Measurements from ENCODE around the gene PTPN9.
"Not testable (repeated sequence)": the region's sequence is repeated elsewhere in the genome, so short reads cannot be mapped to it uniquely, and the experiment has no call there.

Gene PTPN9

GRCh38 chr15:75578948-75579920, at the start of gene PTPN9:
Gene PTPN9 (minus strand): TSS chr15:75579315. CDS start chr15:75578776, 539 bp downstream.
- no peak for FAIRE-seq
- peak; percentile 60 for DNase-seq (ENCODE audit: low spot score)

GRCh38 chr15:75625542-75626347, 46.6 kb upstream of the PTPN9 start, which contains the start of gene SNUPN:
Gene SNUPN (minus strand): TSS chr15:75625725. CDS start chr15:75621051, 4,674 bp downstream.
- DNase-seq (ENCODE audit: low spot score) (peak; percentile 83), FAIRE-seq (peak; percentile 33)

GRCh38 chr15:75622505-75622904, 43.4 kb upstream of the PTPN9 start:
- no peak for FAIRE-seq
- DNase-seq (ENCODE audit: low spot score) = no peak

- DNase-seq (ENCODE audit: low spot score) (peak; percentile 69), FAIRE-seq (peak; percentile 60)
These were observed 41.8 kb upstream of the PTPN9 start for GRCh38 chr15:75620841-75621391.

DNA sequence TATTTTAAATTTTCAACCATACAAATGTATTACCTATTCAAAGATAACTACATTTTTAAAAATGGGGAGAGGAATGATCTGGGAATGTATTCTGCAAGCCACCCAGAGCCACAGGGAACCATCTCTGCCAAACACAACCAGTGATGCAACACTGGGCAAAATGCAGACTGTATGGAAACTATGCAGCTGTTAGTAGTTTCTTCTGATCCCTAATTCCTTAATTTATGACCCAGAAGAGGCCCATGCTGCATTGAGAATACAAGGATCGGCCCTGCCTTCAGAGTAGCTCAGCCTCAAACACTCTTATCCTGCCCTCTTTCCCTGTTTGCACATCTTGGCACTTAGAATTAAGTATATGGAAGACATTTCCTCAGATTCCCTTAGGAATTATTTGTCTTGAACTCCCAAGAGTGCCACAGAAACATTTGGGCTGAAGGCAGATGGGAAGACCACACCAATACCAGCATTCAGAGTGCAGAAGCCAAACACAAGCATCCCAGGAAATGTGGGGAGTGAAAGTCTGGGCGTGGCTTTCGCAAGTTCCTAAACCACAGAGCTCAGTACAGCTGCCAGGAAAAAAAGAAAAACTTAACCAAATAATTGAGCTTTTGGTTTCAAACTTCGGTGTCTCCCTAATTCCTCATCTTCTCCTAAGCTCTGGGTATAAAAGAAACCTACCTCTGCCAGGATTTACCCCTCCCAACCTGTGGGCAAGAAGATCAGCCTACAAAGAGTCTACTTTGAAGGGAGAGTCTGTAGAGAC, 41.1 kb upstream of the PTPN9 start:
- no peak for FAIRE-seq
- DNase-seq (ENCODE audit: low spot score) = no peak

DNA sequence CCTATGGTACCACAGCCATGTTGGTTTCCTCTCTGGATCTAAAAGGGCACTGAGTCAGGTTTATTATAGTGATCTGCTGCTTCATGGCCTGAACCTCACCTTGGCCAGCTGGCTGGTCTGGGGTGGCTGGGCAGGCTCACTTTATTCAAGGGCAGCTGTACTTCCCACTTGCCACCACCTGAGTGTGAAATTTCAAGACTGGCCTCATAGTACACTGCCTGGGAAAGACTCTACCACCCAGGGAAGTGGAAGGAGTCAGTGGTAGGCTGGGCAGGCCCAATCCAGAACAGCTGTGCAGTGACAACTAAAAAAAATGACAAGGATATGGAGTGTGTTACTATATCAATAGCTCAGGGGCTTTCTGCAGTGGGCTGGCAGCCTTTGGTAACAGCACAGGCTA, 37.7 kb upstream of the PTPN9 start:
- DNase-seq (ENCODE audit: low spot score) (no peak), FAIRE-seq (no peak)

GRCh38 chr15:75606711-75607699, 27.9 kb upstream of the PTPN9 start:
- DNase-seq (ENCODE audit: low spot score) = peak; percentile 33

DNA sequence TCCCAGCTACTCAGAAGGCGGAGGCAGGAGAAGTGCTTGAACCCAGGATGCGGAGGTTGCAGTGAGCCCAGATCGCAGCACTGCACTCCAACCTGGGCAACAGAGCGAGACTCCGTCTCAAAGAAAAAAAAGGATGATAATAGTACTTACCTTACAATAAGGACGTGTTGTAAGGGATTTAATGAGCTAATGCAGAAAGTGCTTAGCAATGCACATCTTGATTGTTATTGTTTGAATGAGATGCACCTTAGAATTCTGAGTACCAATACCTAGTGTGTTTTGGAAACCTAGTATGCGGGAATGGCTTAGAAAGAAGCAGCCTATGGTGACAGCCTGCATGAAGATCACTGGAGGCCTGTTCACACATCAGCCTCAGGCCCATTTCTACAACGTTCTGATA, 26.9 kb upstream of the PTPN9 start:
- DNase-seq (ENCODE audit: low spot score) (no peak), FAIRE-seq (no peak)

More at GRCh38 chr15:75606711-75607699, 27.9 kb upstream of the PTPN9 start:
- no peak for FAIRE-seq

- FAIRE-seq = no peak
- no peak for DNase-seq (ENCODE audit: low spot score)
These were observed 20.3 kb upstream of the PTPN9 start for GRCh38 chr15:75599401-75599800.

GRCh38 chr15:75598361-75598760, 19.2 kb upstream of the PTPN9 start:
- FAIRE-seq (no peak), DNase-seq (ENCODE audit: low spot score) (no peak)

DNA sequence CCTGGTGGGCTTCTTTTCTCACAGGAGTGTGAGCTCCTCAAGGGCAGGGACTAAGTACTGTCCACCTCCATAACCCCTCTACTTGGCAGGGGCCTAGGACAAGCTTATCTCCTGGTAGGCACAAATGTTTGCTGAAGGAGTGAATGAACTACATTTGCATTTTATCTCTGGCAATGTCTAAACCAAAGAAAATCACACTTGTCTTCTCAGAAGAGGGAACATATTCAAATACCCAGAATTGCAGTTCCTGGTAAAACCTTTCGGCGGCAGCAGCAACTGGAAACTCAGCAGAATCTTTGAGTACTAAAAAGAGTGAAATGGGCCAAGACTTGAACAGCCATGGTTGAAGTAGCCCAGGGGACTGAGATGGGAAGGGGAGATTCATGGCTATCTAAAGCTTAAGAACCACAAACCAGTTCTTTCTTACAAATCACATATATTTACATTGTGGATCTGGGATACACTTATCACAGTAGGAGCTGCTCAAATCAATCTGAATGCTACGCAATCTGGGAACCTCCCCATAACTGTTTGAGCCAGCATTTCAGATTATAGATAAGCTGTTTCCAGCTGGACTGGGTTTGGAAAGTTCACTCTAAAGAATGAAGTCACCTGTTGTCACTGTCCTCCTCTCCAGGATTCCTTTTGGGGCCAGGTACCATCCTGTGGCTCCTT, 18.7 kb upstream of the PTPN9 start:
- DNase-seq (ENCODE audit: low spot score) (no peak), FAIRE-seq (no peak)

- FAIRE-seq (no peak), DNase-seq (ENCODE audit: low spot score) (no peak)
These were observed 17.7 kb upstream of the PTPN9 start for GRCh38 chr15:75596703-75597345.

DNA sequence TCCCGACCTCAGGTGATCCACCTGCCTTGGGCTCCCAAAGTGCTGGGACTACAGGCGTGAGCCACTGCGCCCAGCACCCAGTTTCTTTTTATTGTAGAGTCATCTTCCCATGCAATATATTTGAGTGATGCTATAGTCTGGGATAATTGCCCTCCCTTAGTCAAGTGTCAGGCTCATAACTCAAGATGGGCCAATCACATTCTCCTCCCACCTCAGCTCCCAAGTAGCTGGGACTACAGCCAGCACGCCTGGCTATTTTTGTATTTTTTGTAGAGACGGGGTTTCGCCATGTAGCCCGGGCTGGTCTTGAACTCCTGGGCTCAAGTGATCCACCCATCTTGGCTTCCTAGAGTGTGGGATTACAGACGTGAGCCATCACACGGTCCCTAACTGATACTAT, 15.2 kb upstream of the PTPN9 start:
- FAIRE-seq (no peak), DNase-seq (ENCODE audit: low spot score) (no peak)

- FAIRE-seq (no peak), DNase-seq (ENCODE audit: low spot score) (no peak)
These were observed 12.7 kb upstream of the PTPN9 start for GRCh38 chr15:75591655-75592364.

DNA sequence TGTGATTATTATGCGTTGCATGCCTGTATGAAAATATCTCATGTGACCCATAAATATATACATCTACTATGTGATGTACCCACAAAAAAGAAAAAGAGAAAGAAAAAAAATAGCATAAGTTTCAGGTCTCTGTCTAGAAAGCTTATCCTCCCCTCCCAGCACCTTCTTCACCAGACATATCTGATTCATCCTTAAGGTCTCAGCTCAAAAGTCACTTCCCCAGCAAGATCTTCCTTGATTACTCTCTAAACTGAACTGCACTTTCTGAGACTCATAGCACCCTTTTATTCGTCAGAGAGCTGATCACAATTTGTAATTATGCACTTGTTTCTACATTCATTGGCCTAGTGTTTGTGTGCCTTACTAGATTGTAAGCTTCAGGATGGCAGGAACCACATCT, 11.1 kb upstream of the PTPN9 start:
- no peak for DNase-seq (ENCODE audit: low spot score)

GRCh38 chr15:75589071-75589470, 10.0 kb upstream of the PTPN9 start:
- FAIRE-seq (no peak), DNase-seq (ENCODE audit: low spot score) (no peak)

More for the DNA sequence above, 11.1 kb upstream of the PTPN9 start:
- no peak for FAIRE-seq

DNA sequence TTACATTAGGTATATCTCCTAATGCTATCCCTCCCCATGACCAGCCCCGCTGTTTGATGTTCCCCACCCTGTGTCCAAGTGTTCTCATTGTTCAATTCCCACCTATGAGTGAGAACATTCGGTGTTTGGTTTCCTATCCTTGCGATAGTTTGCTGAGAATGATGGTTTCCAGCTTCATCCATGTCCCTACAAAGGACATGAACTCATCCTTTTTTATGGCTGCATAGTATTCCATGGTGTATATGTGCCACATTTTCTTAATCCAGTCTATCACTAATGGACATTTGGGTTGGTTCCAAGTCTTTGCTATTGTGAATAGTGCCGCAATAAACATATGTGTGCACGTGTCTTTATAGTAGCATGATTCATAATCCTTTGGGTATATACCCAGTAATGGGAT, 7.3 kb upstream of the PTPN9 start:
- not testable (repeated sequence) for DNase-seq (ENCODE audit: low spot score); FAIRE-seq

- DNase-seq (ENCODE audit: low spot score) (no peak), FAIRE-seq (no peak)
These were observed 5.0 kb upstream of the PTPN9 start for GRCh38 chr15:75584121-75584520.

Measured in RCC 7860 (cell line).